Activated naive CD4-positive, alpha-beta T cell treated with anti-CD3 and anti-CD28 coated beads, Interleukin-2, amount 50 U/mL, for 24 hours (primary cell): ENCODE results near the gene FCHSD2.

Source experiments
- H3K27ac Mint-ChIP-seq: one replicate; pipeline ENCODE4 v1.8.0; 2021; ENCODE audit warnings: mild to moderate bottlenecking, mixed read lengths
- H3K27me3 Mint-ChIP-seq: one replicate; pipeline ENCODE4 v1.8.0; 2021; ENCODE audit warnings: mixed read lengths
- H3K36me3 Mint-ChIP-seq: one replicate; pipeline ENCODE4 v1.8.0; 2021; ENCODE audit warnings: mixed read lengths
- H3K4me1 Mint-ChIP-seq: one replicate; pipeline ENCODE4 v1.8.0; 2021; ENCODE audit warnings: mixed read lengths
- H3K4me3 Mint-ChIP-seq: one replicate; pipeline ENCODE4 v1.8.0; 2021; ENCODE audit warnings: mild to moderate bottlenecking, mixed read lengths
- H3K9me3 Mint-ChIP-seq: one replicate; pipeline ENCODE4 v1.8.0; 2021; ENCODE audit warnings: mixed read lengths

The FCHSD2 gene

DNA sequence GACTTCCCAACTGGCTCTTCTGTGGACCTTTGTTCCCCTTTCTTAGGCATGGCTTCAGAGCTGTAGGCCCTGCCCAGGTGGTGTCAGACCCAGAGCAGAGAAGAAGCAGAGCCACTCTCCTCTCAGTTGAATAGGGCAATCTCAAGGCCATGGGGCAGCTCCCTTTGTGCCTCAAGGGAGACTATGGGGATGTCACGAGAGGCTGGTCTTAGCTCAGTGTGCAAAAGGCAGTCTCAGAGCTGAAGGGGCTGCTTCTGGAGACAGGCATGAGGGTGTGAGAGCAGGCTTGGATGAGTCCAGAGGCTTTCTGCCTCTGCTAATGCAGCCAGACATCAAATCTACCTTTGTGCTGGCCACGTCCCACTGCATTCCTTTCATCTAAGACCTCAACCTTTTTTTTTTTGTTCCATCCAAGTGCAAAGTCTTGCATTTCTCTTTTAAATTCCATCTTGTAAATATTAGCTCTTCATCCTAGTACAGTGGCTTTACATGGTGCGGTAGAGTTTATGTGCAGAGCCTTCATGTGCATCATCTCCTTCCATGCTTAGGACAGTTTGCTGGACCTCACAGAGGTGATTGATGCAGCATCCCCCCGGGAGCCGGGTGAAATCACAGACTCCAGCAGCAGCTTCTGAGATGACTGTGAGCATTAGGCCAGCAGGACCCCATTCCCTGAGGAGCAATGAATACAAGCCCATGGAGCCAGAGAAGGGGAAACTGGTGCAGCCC is 34.2 kb upstream of the FCHSD2 start:
- Mint-ChIP-seq H3K9me3 (no peaks in the 10 kb centered on the region), H3K36me3 (no peaks in the 10 kb centered on the region), H3K4me3 (no peak overlapping the region), H3K27ac (no peak overlapping the region), H3K4me1 (peaks cover 5% of the 10 kb centered on the region), H3K27me3 (no peaks in the 10 kb centered on the region)

DNA sequence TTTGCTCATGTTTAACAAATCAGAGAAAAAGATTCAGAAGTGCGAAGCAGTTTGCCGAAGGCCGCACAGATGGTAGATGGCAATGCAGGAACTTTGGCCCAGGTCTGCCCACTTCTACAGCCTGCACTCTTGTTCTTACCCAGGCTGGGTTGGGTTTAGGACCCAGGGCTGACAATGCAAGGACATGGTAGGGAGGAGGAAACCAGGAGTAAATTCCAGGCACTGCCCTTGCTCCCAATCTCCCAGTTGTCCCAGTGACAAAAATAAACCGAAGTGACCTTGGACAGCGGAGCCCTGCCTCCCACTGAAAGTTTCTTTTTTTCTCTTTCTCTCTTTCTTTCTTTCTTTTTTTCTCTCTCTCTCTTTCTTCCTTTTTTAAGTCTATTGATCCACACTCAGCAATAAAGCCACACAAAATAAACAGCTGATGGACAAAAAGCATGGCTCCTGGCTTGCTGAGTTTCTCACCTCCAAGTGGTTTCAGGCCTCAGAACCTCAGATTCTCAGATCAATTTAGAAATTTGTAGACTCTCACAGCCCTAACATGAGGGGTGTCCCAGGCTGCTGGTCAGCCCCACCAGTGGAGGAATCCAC is 33.5 kb upstream of the FCHSD2 start:
- no peak overlapping the region for H3K27ac Mint-ChIP-seq
- H3K9me3 Mint-ChIP-seq = no peaks in the 10 kb centered on the region
- no peaks in the 10 kb centered on the region for H3K27me3 Mint-ChIP-seq
- H3K4me1 Mint-ChIP-seq = peaks cover 5% of the 10 kb centered on the region
- no peaks in the 10 kb centered on the region for H3K36me3 Mint-ChIP-seq
- H3K4me3 Mint-ChIP-seq = no peak overlapping the region

DNA sequence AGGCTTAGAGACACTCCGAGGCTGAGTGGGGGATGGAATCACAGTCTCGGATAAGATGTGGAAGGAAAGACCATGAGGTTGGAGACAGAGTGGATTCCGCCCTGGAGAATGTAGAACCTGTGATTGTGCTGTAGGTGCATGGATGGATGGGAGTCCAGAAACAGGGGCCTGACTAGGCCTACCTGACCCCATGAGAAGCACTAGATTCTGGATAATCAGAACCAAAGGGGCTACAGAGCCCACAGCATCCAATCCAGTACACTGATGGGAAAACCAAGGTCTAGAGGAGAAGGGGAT is 32.3 kb upstream of the FCHSD2 start:
- H3K4me1 Mint-ChIP-seq = peaks cover 5% of the 10 kb centered on the region
- no peak overlapping the region for H3K27ac Mint-ChIP-seq
- no peaks in the 10 kb centered on the region for H3K36me3 Mint-ChIP-seq
- H3K27me3 Mint-ChIP-seq = no peaks in the 10 kb centered on the region
- no peak overlapping the region for H3K4me3 Mint-ChIP-seq
- H3K9me3 Mint-ChIP-seq = no peaks in the 10 kb centered on the region

DNA sequence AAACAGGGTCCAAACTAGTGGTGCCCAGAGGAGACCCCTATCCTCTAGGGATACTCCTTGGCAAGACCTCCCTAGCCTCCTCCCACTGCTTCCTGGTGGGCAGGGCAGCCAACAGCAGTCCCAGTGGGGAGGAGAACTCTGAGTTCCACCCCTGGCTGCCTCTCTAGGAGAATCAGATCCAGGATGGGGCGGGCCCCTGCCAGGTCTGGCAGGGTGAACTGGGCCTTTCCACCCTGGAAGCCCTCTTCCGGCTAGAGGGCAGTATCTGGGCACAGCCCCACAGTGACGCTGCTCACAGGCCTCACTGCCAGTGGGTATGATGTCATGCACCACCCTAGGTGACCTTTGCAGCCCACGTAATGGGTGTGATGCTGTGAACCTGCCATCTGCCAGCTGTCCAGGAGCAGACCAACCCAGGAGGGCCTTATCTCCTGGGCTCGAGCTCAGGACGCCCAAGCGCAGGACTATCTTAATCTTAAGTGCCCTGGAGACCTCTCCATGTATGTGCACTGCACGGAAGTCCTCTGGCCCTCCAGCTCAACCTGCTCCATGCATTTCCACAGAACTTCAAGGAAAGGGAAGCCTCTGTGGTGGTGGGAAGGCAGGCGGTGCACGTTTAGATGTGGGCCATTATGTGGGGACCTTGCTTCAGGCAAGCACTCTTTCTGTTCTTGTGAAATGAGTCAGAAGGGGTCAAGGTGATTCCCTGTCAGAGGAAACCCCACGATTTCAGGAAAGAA is 31.8 kb upstream of the FCHSD2 start:
- Mint-ChIP-seq H3K4me1 (peaks cover 5% of the 10 kb centered on the region), H3K27me3 (no peaks in the 10 kb centered on the region), H3K27ac (no peak overlapping the region), H3K9me3 (no peaks in the 10 kb centered on the region), H3K36me3 (no peaks in the 10 kb centered on the region), H3K4me3 (no peak overlapping the region)

DNA sequence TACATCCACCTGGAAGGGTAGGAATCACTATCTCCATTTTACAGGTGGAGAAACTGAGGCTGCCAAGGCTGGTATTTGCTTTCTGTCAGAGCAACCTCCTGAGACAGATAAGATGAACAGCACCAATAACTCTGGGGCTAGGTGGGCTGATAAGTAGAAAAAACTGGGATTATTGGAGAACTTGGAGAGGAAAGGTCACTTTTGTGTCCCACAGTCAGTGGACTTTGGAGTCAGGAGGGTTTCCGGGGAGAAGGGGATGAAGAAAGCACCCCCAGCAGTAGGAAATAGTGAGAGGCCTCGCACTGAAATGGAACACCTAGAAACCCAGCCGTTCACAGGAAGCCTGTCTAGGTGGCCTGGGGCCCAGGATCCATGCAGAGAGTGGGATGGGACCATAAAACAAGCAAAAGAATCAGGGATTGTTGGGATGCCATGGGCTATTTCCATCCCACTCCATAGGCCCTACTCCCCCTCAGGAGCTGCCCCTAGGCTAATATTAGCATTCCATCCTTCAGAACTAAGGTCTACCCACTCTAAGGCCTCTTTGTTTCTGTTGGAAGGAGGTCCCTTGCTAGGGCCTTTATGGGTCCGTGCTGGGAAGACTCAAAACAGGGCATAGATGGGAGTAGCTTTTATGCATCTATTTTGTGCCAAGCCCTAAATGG is 31.0 kb upstream of the FCHSD2 start:
- Mint-ChIP-seq H3K4me3 (no peak overlapping the region), H3K27me3 (no peaks in the 10 kb centered on the region), H3K9me3 (no peaks in the 10 kb centered on the region), H3K36me3 (no peaks in the 10 kb centered on the region), H3K27ac (no peak overlapping the region), H3K4me1 (peaks cover 3% of the 10 kb centered on the region)

DNA sequence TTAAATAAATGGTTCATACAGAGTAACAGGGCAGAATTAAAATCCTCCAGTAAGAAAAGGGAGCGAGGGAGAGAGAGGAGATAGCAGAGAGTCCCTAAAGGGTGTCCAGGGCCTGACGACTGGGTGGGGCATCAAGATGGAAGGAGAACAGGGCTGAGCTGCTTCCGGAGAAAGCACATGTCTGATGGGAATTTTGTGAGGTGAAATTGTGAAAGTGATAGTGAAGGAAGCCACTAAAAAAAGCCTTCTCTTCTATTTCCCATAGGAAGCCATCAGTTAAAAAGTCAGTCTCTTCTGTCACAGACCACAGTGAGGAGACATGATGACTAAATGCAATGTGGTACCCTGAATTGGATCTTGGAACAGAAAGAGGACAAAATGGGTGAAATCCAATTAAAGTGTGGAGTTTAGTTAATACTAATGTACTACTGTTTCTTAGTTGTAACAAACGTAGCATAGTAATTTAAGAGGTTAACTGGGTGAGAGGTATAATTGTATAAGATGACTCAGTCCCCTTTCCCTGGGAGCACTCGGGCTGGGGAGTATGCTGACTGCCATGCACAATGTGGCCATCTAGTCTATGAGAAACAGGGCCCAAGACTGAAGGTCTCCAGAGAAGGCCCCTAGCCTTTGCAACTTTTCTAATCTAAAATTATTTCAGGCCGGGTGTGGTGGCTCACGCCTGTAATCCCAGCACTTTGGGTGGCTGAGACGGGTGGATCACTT is 29.5 kb upstream of the FCHSD2 start:
- H3K4me1 Mint-ChIP-seq = no peaks in the 10 kb centered on the region
- H3K4me3 Mint-ChIP-seq = no peak overlapping the region
- no peaks in the 10 kb centered on the region for H3K36me3 Mint-ChIP-seq
- no peak overlapping the region for H3K27ac Mint-ChIP-seq
- H3K9me3 Mint-ChIP-seq = no peaks in the 10 kb centered on the region
- H3K27me3 Mint-ChIP-seq = no peaks in the 10 kb centered on the region

DNA sequence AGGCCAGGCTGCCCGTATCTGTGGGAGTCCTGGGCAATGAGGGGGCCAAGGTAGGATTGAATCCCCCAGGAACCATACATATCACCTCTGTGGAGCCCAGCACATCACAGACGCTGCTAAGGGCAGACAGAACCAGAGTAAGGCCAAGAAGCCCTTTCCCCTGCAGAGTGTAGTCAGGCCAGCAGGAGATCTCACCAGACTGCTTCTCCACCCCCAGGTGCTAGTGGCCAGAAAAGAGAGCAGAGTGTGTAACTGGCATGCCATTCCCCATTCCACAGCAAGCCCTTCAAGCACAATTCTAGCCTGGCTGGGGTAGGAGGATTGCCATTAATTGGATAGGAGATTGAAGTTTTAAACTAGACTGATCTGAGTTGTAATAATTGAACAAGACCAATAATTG is 28.0 kb upstream of the FCHSD2 start:
- Mint-ChIP-seq H3K4me1 (no peaks in the 10 kb centered on the region), H3K27me3 (no peaks in the 10 kb centered on the region), H3K4me3 (no peak overlapping the region)

DNA sequence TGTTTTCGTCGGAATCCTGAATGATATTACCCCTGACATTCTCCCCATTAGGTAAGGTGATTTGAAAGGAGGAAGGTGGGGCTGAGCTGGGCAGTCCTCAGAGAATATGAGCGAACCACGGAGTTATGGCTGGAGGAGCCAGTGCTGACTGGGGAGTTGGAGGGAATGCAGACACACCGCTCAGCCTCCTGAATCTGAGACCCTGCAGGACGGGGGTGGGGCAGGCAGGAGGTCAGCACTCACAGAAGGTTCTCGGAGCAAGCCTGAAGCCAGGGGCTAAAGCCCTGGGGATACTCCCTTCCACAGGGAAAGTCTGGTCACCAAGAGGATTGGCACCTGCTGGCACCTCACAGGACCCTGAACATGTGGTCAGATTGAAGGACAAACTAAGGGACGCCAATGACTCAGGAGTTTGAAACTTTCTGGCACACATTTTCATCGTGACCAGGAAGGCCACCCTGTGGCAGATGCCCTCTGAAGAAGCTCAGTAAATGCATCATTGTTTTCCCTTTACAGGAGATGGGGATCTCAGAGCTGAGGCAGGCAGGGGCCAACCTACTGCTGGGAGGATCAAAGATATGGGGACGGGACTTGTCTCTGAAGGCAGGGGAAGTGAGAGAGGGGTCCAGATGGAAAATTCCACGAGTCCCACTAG is 26.9 kb upstream of the FCHSD2 start:
- no peaks in the 10 kb centered on the region for H3K4me1 Mint-ChIP-seq
- no peaks in the 10 kb centered on the region for H3K36me3 Mint-ChIP-seq
- H3K9me3 Mint-ChIP-seq = no peaks in the 10 kb centered on the region
- no peak overlapping the region for H3K27ac Mint-ChIP-seq
- no peak overlapping the region for H3K4me3 Mint-ChIP-seq
- H3K27me3 Mint-ChIP-seq = no peaks in the 10 kb centered on the region

More for the DNA sequence above, 28.0 kb upstream of the FCHSD2 start:
- Mint-ChIP-seq H3K9me3 (no peaks in the 10 kb centered on the region), H3K36me3 (no peaks in the 10 kb centered on the region), H3K27ac (no peak overlapping the region)

DNA sequence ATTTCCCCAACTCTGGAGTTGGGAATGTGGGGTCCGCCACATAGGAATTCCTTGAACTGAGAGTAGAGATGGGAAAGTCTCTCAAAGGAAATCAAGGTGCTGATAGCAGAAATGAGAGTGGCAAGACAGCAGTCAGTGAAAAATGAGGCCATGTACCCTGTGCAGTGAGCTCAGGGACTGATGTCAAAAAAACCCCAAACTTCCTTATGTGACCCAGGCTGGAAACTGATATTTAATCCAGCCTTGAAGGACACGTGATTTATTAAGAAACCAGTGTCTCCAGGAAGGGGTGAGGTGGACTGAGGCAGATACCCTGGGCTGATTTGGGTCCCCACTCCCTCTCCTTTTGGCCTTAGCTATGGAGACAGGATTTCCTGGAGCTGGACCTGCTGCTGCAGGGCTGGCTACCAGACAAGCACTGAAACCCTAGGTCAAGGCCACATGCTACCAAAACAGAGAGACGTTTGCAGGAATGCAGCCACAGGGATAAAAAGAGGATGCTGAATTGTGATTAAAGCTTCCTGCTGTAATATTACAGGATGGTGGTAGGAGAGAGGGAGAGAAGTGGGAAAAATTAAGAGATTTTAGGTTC is 25.3 kb upstream of the FCHSD2 start:
- no peaks in the 10 kb centered on the region for H3K36me3 Mint-ChIP-seq
- H3K4me3 Mint-ChIP-seq = no peak overlapping the region
- no peaks in the 10 kb centered on the region for H3K9me3 Mint-ChIP-seq
- no peak overlapping the region for H3K27ac Mint-ChIP-seq
- no peaks in the 10 kb centered on the region for H3K4me1 Mint-ChIP-seq
- H3K27me3 Mint-ChIP-seq = no peaks in the 10 kb centered on the region

DNA sequence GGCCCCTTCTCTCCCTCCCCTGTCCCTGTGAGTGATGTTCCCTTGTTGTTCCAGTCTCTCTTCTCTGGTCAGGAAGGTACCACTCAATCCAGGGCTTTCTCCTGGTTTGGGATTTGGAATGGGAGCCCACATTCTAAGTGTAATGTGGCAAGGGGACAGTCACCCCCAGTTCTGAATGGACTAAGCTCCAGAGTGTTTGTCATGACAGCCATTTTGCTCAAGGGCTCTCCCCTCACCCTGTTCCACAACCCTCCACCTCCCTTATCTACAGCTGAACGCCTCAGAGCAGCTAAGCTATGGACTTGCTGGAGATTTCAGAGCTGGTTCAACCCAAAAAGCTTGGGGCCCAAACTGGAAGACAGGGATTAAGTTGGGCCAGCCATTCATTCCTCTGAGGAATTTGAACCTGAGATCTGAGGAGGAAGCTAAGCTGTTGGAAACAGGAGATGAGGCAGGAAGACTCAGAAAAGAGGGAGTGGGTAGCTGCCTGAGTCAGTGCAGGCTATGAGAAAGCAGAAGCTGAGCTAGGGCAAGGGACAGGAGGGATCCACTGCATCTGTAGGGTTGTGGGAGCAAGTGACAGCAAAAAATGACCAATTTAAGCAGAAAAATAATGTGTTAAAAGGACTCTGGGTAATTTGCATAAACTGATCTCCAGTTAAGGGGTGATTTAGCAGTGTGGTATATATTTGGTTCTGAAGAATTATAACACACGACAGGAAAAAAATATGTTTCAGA is 22.9 kb upstream of the FCHSD2 start:
- Mint-ChIP-seq H3K4me3 (no peak overlapping the region), H3K27ac (peak overlapping the region; percentile 35)

DNA sequence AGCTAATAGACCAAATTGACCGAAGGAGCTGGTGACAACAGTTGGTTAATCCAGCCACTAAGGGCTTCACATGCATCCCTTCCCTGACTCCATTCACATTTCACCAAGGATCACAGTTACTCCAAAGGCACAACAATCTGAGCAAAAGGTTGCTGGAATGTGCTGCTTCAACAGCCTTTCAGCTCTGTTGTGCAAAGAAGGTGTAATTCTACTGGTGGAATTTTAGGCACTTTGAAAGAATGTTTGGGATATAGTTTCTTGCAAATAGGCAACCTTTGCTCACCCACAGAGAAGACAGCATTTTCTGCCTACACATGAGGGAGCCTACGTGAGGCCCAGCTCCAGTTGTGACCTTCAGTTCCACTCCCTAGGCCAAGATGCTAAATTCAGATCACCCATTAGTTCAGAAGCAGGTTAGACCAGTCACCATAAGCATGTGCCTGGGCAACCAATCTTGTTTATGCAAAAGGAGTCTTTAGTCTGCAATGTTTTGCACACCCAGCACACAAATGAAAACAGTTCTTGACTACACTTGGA is 21.6 kb upstream of the FCHSD2 start:
- H3K27ac Mint-ChIP-seq = no peak overlapping the region
- H3K27me3 Mint-ChIP-seq = no peaks in the 10 kb centered on the region
- H3K36me3 Mint-ChIP-seq = no peaks in the 10 kb centered on the region
- no peak overlapping the region for H3K4me3 Mint-ChIP-seq
- H3K9me3 Mint-ChIP-seq = no peaks in the 10 kb centered on the region
- H3K4me1 Mint-ChIP-seq = no peaks in the 10 kb centered on the region

More for the DNA sequence above, 22.9 kb upstream of the FCHSD2 start:
- Mint-ChIP-seq H3K36me3 (no peaks in the 10 kb centered on the region), H3K9me3 (no peaks in the 10 kb centered on the region), H3K4me1 (no peaks in the 10 kb centered on the region), H3K27me3 (no peaks in the 10 kb centered on the region)

DNA sequence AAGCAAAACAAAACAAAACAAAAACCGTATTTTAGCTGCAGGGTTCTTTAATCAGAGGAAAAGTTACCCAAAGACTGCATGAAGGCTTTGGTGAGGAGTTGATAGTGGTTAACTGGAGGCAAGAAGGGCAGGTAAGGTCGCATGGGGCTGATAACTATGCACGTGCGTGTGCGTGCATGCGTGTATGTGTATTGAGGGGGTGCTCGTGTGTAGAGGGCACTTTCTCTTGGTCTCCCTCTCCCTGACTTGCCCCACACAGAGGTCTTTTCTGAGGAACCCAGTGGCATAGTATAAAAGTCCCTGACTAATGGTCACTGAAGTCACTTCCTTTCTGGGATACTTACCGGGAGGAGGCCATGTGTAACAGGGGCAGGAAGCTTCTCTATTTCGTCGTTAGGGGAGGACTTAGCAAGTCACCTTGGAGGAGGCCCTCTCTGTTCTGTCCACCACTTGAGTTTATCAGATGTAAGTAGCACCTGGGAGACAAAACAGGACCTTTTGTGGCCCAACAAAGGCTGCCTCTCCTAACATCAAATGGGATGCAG is 20.1 kb upstream of the FCHSD2 start:
- no peak overlapping the region for H3K27ac Mint-ChIP-seq
- H3K36me3 Mint-ChIP-seq = no peaks in the 10 kb centered on the region
- no peaks in the 10 kb centered on the region for H3K9me3 Mint-ChIP-seq
- no peaks in the 10 kb centered on the region for H3K27me3 Mint-ChIP-seq
- H3K4me3 Mint-ChIP-seq = no peak overlapping the region
- peaks cover 3% of the 10 kb centered on the region for H3K4me1 Mint-ChIP-seq

DNA sequence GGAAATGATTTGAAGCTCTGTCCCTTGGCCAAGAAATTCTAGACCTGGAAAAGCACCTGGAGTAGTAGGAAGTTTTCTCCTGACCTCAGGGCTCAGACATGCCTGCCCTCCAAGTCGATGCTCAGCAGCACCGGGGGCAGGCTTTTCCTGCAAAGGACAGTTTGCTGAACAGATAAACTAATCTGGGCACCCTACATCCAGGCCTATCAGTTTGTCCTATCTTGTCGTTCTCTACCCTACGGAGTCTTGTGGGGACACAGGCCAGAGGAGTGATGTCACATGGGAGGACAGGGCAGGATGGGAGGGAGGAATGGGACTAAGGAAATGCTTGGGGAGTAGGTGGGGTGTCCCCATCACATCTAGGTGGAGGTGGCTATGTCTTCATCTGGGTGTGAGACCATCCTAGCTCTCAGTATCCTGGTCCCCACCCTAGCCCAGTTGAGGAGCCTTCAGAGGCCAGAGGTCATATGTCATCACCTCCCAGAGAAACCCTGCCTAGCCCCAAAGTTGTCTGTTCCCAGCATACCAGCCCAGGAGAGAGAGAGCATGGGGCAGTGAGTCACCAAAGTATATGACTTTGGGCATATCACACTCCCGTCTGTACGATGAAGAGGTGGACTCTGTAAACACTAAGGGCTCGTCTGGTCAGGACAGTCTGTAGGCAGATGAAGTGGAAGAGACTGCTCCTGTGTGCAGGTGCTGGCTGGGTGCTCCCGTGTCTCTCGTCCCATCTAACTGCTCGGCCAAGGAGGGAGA is 18.1 kb upstream of the FCHSD2 start:
- H3K36me3 Mint-ChIP-seq = no peaks in the 10 kb centered on the region
- H3K4me3 Mint-ChIP-seq = no peak overlapping the region
- no peaks in the 10 kb centered on the region for H3K9me3 Mint-ChIP-seq
- H3K27me3 Mint-ChIP-seq = no peaks in the 10 kb centered on the region
- H3K27ac Mint-ChIP-seq = no peak overlapping the region
- peaks cover 17% of the 10 kb centered on the region for H3K4me1 Mint-ChIP-seq
